Pulmonary artery endothelial cell (primary cell): Measurements from ENCODE around the gene SETX. TPM values are rescaled to one million over a fixed set of nuclear protein-coding genes. Genes with fewer than 3 reads are reported as not detected.

ENCODE experiments used
- DNase-seq: peaks from one replicate; pipeline ENCODE4 v3.0.0-alpha.2; 2011; ENCODE audit warnings: low read depth, low spot score
- total RNA-seq: library from RNA; depleted of rRNA; stranded (reverse); fragments of >200 nt; gene quantifications from 2 replicates; pipeline ENCODE4 v1.2.3, GENCODE V29; 2014

Gene SETX
- total RNA-seq, 1 donor from 2014 or later = 55.7 TPM

- DNase-seq = no peak
Measured at GRCh38 chr9:132224645-132225044, 130.1 kb downstream of the SETX start.

DNA sequence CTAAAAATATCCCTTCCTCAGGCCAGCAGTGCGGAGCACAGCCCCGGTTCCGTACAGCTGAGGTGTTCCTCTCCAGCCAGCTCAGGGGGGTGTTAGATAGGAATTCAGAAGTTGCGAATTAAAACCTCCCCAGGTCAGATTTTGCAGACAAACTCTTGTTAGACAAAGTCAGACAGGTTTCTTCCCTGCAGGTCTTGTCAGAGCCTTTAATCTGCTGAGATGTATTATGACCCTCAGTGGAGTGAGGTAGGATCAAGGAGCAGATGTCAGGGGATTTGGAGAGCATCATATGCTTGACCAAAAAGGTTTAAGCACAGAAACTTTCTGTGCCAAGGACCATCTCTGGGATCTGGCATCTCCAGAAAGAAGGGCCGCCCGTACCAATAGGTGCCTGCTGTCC, 132.8 kb downstream of the SETX start:
- DNase-seq = no peak

DNA sequence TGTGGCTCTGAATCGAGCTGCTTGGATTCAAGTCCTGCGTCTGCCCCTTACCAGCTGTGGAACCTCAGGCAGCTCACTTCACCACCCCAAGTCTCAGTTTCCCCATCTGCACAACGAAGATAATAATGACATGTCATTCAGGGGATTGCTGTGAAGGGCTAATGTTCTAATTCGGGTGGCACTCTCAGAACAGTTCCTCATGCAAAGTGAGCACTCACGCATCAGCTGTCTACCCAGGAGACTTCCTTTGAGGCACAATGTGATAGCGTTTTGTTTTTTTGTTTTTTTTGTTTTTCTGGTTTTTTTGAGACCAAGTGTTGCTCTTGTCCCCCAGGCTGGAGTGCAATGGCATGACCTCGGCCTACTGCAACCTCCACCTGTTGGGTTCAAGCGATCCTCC, 136.6 kb downstream of the SETX start:
- DNase-seq = no peak

- DNase-seq = no peak
Measured at GRCh38 chr9:132216861-132217619, 137.7 kb downstream of the SETX start.

DNA sequence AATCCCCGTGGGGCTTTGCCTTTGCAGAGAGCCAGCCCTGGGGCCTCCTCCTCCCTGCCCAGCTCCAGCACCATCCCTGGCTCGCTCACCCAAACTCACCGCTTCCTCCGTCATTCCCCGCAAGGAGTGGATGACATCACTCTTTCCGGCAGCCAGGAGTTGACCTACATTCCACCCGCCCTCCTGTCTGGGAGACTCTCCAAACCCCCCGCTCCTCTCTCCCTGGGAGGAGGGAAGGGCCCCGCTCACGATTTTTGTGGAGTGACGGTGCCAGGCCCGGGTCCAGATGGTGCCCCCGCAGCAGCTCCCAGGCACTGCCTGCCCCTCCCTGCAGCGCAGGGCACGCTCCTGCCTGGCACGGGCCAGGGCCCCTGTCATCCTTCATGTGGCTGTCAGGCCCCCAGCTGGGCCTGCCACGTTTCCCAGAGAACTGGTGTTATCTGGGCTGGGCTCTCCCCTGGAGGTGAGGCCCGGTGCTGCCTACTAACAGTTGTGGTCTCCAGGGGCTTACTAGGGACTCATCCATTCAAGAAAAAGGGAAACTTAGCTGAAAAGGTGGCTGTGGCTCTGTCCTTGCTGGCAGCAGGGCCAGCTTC, 140.7 kb downstream of the SETX start:
- peak; percentile 15 for DNase-seq

- DNase-seq = no peak
Measured at GRCh38 chr9:132211570-132211969, 143.2 kb downstream of the SETX start.

Other genes starting within 250 kb of the SETX start
- 0.20 and 0.92 TPM in 2 replicates for gene NTNG2, start 192.9 kb downstream of the SETX start, total RNA-seq
- gene TTF1, start 51.9 kb upstream of the SETX start, total RNA-seq = 10.3 and 11.0 TPM in 2 replicates
- gene CFAP77, start 55.2 kb upstream of the SETX start, total RNA-seq = 0.20 TPM in 1 of 2 replicates, not detected in the other
- gene BARHL1, start 227.6 kb upstream of the SETX start, total RNA-seq = not detected in 2 replicates